Calu3 (cell line): Measurements from ENCODE around the gene MACROD2. TPM values are rescaled to one million over a fixed set of nuclear protein-coding genes. Genes with fewer than 3 reads are reported as not detected.

ENCODE experiments used
- BruUV-seq: library from RNA; stranded (reverse); fragments of 400-500 nt; replicated peaks from 2 replicates; lab custom pipeline; 2021; lab: Mats Ljungman, UMichigan
- CTCF ChIA-PET: fragments of 300-600 bp; sonication (Branson Sonifier 250); formaldehyde crosslinking; loops from one replicate; lab custom pipeline; 2022; ENCODE audit warnings: antibody characterized with exemption; lab: Charles Lee
- DNase-seq: peaks from one replicate; pipeline ENCODE4 v3.0.0; 2022
- H3K27ac Mint-ChIP-seq: one replicate; pipeline ENCODE4 v1.8.0; 2022; ENCODE audit warnings: mixed read lengths; ENCODE audit not compliant: unreplicated experiment
- H3K27me3 Mint-ChIP-seq: one replicate; pipeline ENCODE4 v1.8.0; 2022; ENCODE audit warnings: mixed read lengths; ENCODE audit not compliant: unreplicated experiment
- H3K36me3 Mint-ChIP-seq: one replicate; pipeline ENCODE4 v1.8.0; 2022; ENCODE audit warnings: mild to moderate bottlenecking, moderate library complexity, mixed read lengths; ENCODE audit not compliant: insufficient read depth, unreplicated experiment
- H3K4me1 Mint-ChIP-seq: one replicate; pipeline ENCODE4 v1.8.0; 2022; ENCODE audit warnings: mild to moderate bottlenecking, low read depth, mixed read lengths; ENCODE audit not compliant: unreplicated experiment
- H3K4me3 Mint-ChIP-seq: one replicate; pipeline ENCODE4 v1.8.0; 2022; ENCODE audit warnings: mild to moderate bottlenecking, low read depth, moderate library complexity, mixed read lengths; ENCODE audit not compliant: unreplicated experiment
- H3K9me3 Mint-ChIP-seq: one replicate; pipeline ENCODE4 v1.8.0; 2022; ENCODE audit warnings: low read depth, mixed read lengths; ENCODE audit not compliant: unreplicated experiment
- CTCF ChIP-seq: fragments of 200-600 bp; IDR thresholded peaks from one replicate; pipeline ENCODE4 v1.8.0; 2022; ENCODE audit warnings: antibody characterized with exemption; ENCODE audit not compliant: unreplicated experiment
- intact Hi-C: fragments of 100-400 bp; cut with micrococcal nuclease; formaldehyde crosslinking; loops from one replicate; pipeline ENCODE4 v1.10.0; 2022; ENCODE audit not compliant: unreplicated experiment
- total RNA-seq: library from RNA; stranded (reverse); gene quantifications from 2 replicates; pipeline ENCODE4 v1.2.3, GENCODE V29; 2022

MACROD2 gene
- total RNA-seq, 1 experiment from 2014 or later = 29.4 TPM

- intact Hi-C loops = no loop called here
- Mint-ChIP-seq H3K4me3 (no peak overlapping the region), H3K27me3 (no peaks in the 10 kb centered on the region), H3K9me3 (no peaks in the 10 kb centered on the region), H3K27ac (no peak overlapping the region), H3K36me3 (no peaks in the 10 kb centered on the region), H3K4me1 (no peaks in the 10 kb centered on the region)
- no peak for DNase-seq
- BruUV-seq = no TSS peak
- no peak for TF ChIP-seq CTCF
- CTCF ChIA-PET = no interaction called here
Measured at GRCh38 chr20:15862178-15862577, 1866.9 kb downstream of the MACROD2 start.

- intact Hi-C loops = no loop called here
- no peak for TF ChIP-seq CTCF
- Mint-ChIP-seq H3K27ac (no peak overlapping the region), H3K36me3 (no peaks in the 10 kb centered on the region), H3K9me3 (no peaks in the 10 kb centered on the region), H3K4me3 (no peak overlapping the region), H3K4me1 (no peaks in the 10 kb centered on the region), H3K27me3 (no peaks in the 10 kb centered on the region)
- BruUV-seq = no TSS peak
- CTCF ChIA-PET = no interaction called here
- DNase-seq = no peak
Measured at GRCh38 chr20:15863735-15864134, 1868.4 kb downstream of the MACROD2 start.

GRCh38 chr20:15865553-15865952 is 1870.2 kb downstream of the MACROD2 start:
- TF ChIP-seq CTCF = no peak
- no TSS peak for BruUV-seq
- Mint-ChIP-seq H3K27ac (no peak overlapping the region), H3K9me3 (no peaks in the 10 kb centered on the region), H3K27me3 (no peaks in the 10 kb centered on the region), H3K36me3 (no peaks in the 10 kb centered on the region), H3K4me3 (no peak overlapping the region), H3K4me1 (no peaks in the 10 kb centered on the region)
- CTCF ChIA-PET = no interaction called here
- intact Hi-C loops = no loop called here
- DNase-seq = no peak

- BruUV-seq = no TSS peak
- H3K4me3 Mint-ChIP-seq = no peak overlapping the region
Measured at GRCh38 chr20:15866916-15867730, 1871.8 kb downstream of the MACROD2 start.

More at GRCh38 chr20:15866916-15867730, 1871.8 kb downstream of the MACROD2 start:
- intact Hi-C loops = no loop called here
- CTCF ChIA-PET = no interaction called here
- Mint-ChIP-seq H3K4me1 (no peaks in the 10 kb centered on the region), H3K9me3 (no peaks in the 10 kb centered on the region), H3K27me3 (no peaks in the 10 kb centered on the region), H3K27ac (no peak overlapping the region), H3K36me3 (no peaks in the 10 kb centered on the region)
- DNase-seq = no peak
- TF ChIP-seq CTCF = no peak
